A549 (cell line): ENCODE data around the gene CUL2.

ENCODE experiments used
- CEBPB ChIP-seq, 2 experiments: fragments of >200 bp in 1 of 2; sonication (Bioruptor Twin) in 1 of 2; formaldehyde crosslinking in 1 of 2; IDR thresholded peaks; 2 replicates each; pipeline ENCODE4 v1.6.1; 2012 to 2016
- CHD2 ChIP-seq: fragments of 150-350 bp; IDR thresholded peaks from 2 replicates; pipeline ENCODE4 v1.6.1; 2014; ENCODE audit warnings: low read length; ENCODE audit not compliant: partially characterized antibody
- POLR2A ChIP-seq: IDR thresholded peaks from 2 replicates; pipeline ENCODE4 v1.6.1; 2012; ENCODE audit warnings: mild to moderate bottlenecking, low read length
- TF ChIP-seq, protein P1 (sequence below): fragments of >200 bp; sonication (Bioruptor Twin); formaldehyde crosslinking; IDR thresholded peaks from 3 replicates; pipeline ENCODE4 v1.5.1; 2016

DNA sequence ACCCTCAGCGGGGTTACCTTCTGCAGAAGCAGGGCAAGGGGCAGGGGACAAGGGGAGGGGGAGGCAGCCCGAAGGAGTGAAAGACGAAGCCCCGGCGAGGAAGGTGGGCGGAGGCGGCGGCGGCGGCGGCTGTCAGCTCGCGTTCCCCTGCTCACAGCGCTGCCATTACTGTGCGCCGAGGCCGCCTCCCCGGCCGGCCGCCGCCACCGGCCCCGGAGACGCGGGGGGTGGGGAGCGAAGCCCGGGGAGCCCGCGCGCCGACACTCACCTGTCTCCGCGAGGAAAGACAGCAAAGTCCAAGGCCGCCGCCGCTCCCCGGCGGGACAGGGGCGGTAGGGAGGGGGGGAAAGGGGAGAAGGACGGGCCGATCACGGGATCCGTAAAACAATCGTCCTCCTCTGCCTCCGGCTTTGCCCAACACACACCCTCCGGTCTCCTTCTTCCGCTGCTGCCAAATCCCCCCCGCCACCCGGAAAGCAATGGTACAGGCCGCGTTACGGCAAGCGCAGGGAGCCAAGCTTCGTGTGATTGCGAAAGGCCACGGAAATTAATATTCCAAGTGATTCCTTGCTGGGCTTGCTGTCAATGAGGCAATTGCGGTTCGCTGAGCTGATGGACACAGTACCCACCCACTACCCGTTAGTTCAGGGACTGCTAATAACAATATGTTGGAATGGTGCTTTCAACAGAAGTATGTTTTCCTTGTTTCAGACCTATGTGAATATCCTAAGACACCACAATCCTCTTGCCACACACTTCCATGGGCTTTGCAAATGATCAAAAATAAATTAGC lies at the start of gene CUL2:
- TF ChIP-seq, protein P1, sequence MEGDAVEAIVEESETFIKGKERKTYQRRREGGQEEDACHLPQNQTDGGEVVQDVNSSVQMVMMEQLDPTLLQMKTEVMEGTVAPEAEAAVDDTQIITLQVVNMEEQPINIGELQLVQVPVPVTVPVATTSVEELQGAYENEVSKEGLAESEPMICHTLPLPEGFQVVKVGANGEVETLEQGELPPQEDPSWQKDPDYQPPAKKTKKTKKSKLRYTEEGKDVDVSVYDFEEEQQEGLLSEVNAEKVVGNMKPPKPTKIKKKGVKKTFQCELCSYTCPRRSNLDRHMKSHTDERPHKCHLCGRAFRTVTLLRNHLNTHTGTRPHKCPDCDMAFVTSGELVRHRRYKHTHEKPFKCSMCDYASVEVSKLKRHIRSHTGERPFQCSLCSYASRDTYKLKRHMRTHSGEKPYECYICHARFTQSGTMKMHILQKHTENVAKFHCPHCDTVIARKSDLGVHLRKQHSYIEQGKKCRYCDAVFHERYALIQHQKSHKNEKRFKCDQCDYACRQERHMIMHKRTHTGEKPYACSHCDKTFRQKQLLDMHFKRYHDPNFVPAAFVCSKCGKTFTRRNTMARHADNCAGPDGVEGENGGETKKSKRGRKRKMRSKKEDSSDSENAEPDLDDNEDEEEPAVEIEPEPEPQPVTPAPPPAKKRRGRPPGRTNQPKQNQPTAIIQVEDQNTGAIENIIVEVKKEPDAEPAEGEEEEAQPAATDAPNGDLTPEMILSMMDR: no peak
- TF ChIP-seq POLR2A: peak; percentile 28; the same call in 1 of the 2 replicates
- peak; percentile 31 for TF ChIP-seq CHD2
- peak; percentile 96 to 98 for TF ChIP-seq CEBPB (IDR thresholded peaks at IDR 0.05)
